H1 (cell line): ENCODE measurements around the gene C1QL1. TPM values are rescaled to one million over a fixed set of nuclear protein-coding genes. Genes with fewer than 3 reads are reported as not detected.

Source experiments
- CEBPB ChIP-seq: IDR thresholded peaks from 2 replicates; pipeline ENCODE4 v1.6.1; 2012; ENCODE audit warnings: low read depth, low read length
- SP4 ChIP-seq: IDR thresholded peaks from 2 replicates; pipeline ENCODE4 v1.6.1; 2012; ENCODE audit warnings: low read length, inconsistent platforms
- polyA plus RNA-seq, 7 experiments: library from polyadenylated mRNA; depleted of rRNA in 3 of 7; stranded (reverse) in 5 of 7; unstranded in 2 of 7; fragments of >200 nt in 5 of 7; fragments of 200-250 nt in 2 of 7; gene quantifications; 1 replicate in 5 of 7; 2 replicates in 1 of 7; 4 replicates in 1 of 7; pipeline versions ENCODE4 v1.2.1 to v1.2.3, GENCODE V29; 2011 to 2013; ENCODE audit warnings: missing spikeins in 2 of 7, mixed read lengths in 2 of 7
- total RNA-seq: library from RNA; stranded (reverse); fragmentation: NEBNext Ultra II Directional; extraction: Animal tissue kit (Norgen Biotek cat#: 25700); gene quantifications from 2 replicates; pipeline ENCODE4 v1.2.1, GENCODE V29; 2021
- TF ChIP-seq, protein P1 (sequence below): fragments of 300-600 bp; sonication (generic); IDR thresholded peaks from 2 replicates; pipeline ENCODE4 v1.7.1; 2012; ENCODE audit warnings: low read length, moderate library complexity, mild to moderate bottlenecking, inconsistent platforms; ENCODE audit not compliant: insufficient replicate concordance

Gene C1QL1
- total and polyA plus RNA-seq, 2 of the 8 experiments (the other 6 are each of a cell fraction or from before 2014, with no cell fraction given), result 7.6 to 10.5 TPM

DNA sequence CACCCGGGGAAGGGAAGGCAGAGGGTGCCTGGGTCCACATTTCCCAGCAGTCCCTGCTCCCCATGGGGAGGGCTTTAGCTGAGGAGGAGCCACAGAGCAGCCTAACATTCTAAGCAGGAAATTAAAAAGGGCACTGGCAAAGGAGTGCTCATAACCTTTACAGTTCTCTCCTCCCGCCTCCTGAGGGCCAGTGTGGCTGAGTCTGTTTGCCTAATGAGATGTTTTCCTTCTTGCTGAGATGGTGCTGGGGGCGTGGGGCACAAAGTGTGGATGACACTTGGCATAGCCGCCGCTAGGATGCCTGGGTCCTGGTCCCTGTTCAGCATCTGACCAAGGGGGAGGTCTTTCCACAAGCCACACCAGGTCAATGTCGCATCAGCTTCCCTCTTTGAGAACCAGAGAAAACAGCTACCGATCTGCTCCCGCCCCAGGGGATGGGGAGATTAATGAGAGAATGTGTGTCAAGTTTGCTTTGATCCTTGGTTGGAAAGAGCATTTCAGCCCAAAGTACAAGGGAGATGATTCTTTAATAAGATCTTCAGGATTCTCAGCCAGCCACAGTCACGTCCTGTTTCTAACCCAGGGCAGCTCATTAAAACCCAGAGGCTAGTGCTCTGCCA, 26.3 kb downstream of the C1QL1 start (continued):
- TF ChIP-seq, protein P1, sequence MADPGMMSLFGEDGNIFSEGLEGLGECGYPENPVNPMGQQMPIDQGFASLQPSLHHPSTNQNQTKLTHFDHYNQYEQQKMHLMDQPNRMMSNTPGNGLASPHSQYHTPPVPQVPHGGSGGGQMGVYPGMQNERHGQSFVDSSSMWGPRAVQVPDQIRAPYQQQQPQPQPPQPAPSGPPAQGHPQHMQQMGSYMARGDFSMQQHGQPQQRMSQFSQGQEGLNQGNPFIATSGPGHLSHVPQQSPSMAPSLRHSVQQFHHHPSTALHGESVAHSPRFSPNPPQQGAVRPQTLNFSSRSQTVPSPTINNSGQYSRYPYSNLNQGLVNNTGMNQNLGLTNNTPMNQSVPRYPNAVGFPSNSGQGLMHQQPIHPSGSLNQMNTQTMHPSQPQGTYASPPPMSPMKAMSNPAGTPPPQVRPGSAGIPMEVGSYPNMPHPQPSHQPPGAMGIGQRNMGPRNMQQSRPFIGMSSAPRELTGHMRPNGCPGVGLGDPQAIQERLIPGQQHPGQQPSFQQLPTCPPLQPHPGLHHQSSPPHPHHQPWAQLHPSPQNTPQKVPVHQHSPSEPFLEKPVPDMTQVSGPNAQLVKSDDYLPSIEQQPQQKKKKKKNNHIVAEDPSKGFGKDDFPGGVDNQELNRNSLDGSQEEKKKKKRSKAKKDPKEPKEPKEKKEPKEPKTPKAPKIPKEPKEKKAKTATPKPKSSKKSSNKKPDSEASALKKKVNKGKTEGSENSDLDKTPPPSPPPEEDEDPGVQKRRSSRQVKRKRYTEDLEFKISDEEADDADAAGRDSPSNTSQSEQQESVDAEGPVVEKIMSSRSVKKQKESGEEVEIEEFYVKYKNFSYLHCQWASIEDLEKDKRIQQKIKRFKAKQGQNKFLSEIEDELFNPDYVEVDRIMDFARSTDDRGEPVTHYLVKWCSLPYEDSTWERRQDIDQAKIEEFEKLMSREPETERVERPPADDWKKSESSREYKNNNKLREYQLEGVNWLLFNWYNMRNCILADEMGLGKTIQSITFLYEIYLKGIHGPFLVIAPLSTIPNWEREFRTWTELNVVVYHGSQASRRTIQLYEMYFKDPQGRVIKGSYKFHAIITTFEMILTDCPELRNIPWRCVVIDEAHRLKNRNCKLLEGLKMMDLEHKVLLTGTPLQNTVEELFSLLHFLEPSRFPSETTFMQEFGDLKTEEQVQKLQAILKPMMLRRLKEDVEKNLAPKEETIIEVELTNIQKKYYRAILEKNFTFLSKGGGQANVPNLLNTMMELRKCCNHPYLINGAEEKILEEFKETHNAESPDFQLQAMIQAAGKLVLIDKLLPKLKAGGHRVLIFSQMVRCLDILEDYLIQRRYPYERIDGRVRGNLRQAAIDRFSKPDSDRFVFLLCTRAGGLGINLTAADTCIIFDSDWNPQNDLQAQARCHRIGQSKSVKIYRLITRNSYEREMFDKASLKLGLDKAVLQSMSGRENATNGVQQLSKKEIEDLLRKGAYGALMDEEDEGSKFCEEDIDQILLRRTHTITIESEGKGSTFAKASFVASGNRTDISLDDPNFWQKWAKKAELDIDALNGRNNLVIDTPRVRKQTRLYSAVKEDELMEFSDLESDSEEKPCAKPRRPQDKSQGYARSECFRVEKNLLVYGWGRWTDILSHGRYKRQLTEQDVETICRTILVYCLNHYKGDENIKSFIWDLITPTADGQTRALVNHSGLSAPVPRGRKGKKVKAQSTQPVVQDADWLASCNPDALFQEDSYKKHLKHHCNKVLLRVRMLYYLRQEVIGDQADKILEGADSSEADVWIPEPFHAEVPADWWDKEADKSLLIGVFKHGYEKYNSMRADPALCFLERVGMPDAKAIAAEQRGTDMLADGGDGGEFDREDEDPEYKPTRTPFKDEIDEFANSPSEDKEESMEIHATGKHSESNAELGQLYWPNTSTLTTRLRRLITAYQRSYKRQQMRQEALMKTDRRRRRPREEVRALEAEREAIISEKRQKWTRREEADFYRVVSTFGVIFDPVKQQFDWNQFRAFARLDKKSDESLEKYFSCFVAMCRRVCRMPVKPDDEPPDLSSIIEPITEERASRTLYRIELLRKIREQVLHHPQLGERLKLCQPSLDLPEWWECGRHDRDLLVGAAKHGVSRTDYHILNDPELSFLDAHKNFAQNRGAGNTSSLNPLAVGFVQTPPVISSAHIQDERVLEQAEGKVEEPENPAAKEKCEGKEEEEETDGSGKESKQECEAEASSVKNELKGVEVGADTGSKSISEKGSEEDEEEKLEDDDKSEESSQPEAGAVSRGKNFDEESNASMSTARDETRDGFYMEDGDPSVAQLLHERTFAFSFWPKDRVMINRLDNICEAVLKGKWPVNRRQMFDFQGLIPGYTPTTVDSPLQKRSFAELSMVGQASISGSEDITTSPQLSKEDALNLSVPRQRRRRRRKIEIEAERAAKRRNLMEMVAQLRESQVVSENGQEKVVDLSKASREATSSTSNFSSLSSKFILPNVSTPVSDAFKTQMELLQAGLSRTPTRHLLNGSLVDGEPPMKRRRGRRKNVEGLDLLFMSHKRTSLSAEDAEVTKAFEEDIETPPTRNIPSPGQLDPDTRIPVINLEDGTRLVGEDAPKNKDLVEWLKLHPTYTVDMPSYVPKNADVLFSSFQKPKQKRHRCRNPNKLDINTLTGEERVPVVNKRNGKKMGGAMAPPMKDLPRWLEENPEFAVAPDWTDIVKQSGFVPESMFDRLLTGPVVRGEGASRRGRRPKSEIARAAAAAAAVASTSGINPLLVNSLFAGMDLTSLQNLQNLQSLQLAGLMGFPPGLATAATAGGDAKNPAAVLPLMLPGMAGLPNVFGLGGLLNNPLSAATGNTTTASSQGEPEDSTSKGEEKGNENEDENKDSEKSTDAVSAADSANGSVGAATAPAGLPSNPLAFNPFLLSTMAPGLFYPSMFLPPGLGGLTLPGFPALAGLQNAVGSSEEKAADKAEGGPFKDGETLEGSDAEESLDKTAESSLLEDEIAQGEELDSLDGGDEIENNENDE, result no peak
- TF ChIP-seq CEBPB (no peak), SP4 (no peak)
